Measurements from ENCODE around the gene CYB5B. TPM values are rescaled to one million over a fixed set of nuclear protein-coding genes. Genes with fewer than 3 reads are reported as not detected.

Gene CYB5B
- total RNA-seq, 1 donor from 2014 or later = 27.7 TPM

DNA sequence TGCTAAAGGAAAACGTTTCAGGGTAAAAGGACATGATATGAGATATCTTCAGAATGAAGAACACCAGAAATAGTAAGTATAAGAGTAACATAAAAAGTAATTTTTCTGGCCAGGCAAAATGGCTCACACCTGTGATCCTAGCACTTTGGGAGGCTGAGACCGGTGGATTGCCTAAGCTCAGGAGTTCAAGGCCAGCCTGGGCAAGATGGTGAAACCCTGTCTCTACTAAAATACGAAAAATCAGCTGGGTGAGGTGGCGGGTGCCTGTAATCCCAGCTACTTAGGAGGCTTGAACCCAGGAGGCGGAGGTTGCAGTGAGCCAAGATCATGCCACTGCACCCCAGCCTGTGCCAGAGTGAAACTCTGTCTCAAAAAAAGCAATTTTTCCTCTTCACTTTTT, 84.7 kb downstream of the CYB5B start:
- Histone ChIP-seq H3K27ac (ENCODE audit: low read depth, low read length) (no peak overlapping the region), H3K4me1 (ENCODE audit: control insufficient read depth in 3 of 3, insufficient read depth in 3 of 3, low read length in 3 of 3) (no peaks in the 10 kb centered on the region), H3K9me3 (ENCODE audit: control insufficient read depth in 3 of 3, low read length in 3 of 3) (no peaks in the 10 kb centered on the region), H3K4me3 (ENCODE audit: low read length in 3 of 3) (no peak overlapping the region), H3K9ac (ENCODE audit: low read depth in 1 of 3, low read length in 3 of 3) (no peak overlapping the region), H3K36me3 (ENCODE audit: control insufficient read depth in 3 of 3, insufficient read depth in 3 of 3, low read length in 3 of 3) (no peaks in the 10 kb centered on the region), H3K27me3 (ENCODE audit: control insufficient read depth in 3 of 3, insufficient read depth in 3 of 3, low read length in 3 of 3) (peaks cover 0 to 4% (median 0%) of the 10 kb centered on the region in 3 donors)

- Histone ChIP-seq H3K27ac (ENCODE audit: low read depth, low read length) (no peak overlapping the region), H3K9ac (ENCODE audit: low read depth in 1 of 3, low read length in 3 of 3) (no peak overlapping the region)
Measured at GRCh38 chr16:69511651-69512050, 87.2 kb downstream of the CYB5B start.

GRCh38 chr16:69513180-69513966, 89.0 kb downstream of the CYB5B start:
- H3K4me3 ChIP-seq (ENCODE audit: low read length in 3 of 3) = no peak overlapping the region
- no peak overlapping the region for H3K27ac ChIP-seq (ENCODE audit: low read depth, low read length)
- no peak overlapping the region for H3K9ac ChIP-seq (ENCODE audit: low read depth in 1 of 3, low read length in 3 of 3)
- peaks cover 0 to 2% (median 0%) of the 10 kb centered on the region in 3 donors for H3K27me3 ChIP-seq (ENCODE audit: control insufficient read depth in 3 of 3, insufficient read depth in 3 of 3, low read length in 3 of 3)
- no peaks in the 10 kb centered on the region for H3K36me3 ChIP-seq (ENCODE audit: control insufficient read depth in 3 of 3, insufficient read depth in 3 of 3, low read length in 3 of 3)
- no peaks in the 10 kb centered on the region for H3K4me1 ChIP-seq (ENCODE audit: control insufficient read depth in 3 of 3, insufficient read depth in 3 of 3, low read length in 3 of 3)
- no peaks in the 10 kb centered on the region for H3K9me3 ChIP-seq (ENCODE audit: control insufficient read depth in 3 of 3, low read length in 3 of 3)

More at GRCh38 chr16:69511651-69512050, 87.2 kb downstream of the CYB5B start:
- H3K4me1 ChIP-seq (ENCODE audit: control insufficient read depth in 3 of 3, insufficient read depth in 3 of 3, low read length in 3 of 3) = no peaks in the 10 kb centered on the region
- no peaks in the 10 kb centered on the region for H3K9me3 ChIP-seq (ENCODE audit: control insufficient read depth in 3 of 3, low read length in 3 of 3)
- no peak overlapping the region for H3K4me3 ChIP-seq (ENCODE audit: low read length in 3 of 3)
- no peaks in the 10 kb centered on the region for H3K36me3 ChIP-seq (ENCODE audit: control insufficient read depth in 3 of 3, insufficient read depth in 3 of 3, low read length in 3 of 3)
- peaks cover 0 to 4% (median 0%) of the 10 kb centered on the region in 3 donors for H3K27me3 ChIP-seq (ENCODE audit: control insufficient read depth in 3 of 3, insufficient read depth in 3 of 3, low read length in 3 of 3)

DNA sequence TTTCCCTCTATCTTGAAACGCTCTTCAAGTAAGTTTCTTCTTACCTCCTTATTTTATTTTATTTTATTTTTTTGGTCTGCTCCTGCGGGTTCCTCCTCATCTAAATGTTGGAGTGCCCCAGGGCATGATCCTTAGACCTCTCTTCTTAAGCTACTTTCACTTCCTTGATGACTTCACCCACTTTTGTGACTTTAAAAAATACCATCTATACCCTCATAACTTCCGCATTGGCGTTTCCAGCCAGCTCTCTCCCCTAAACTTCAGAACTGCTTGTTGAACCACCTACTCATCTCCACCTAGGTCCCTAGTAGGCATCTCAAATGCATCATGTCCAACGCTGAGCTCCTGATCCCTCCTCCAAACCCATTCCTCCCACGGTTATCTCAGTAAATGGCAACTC, 89.9 kb downstream of the CYB5B start:
- H3K36me3 ChIP-seq (ENCODE audit: control insufficient read depth in 3 of 3, insufficient read depth in 3 of 3, low read length in 3 of 3) = no peaks in the 10 kb centered on the region
- no peaks in the 10 kb centered on the region for H3K27me3 ChIP-seq (ENCODE audit: control insufficient read depth in 3 of 3, insufficient read depth in 3 of 3, low read length in 3 of 3)
- no peaks in the 10 kb centered on the region for H3K4me1 ChIP-seq (ENCODE audit: control insufficient read depth in 3 of 3, insufficient read depth in 3 of 3, low read length in 3 of 3)
- no peaks in the 10 kb centered on the region for H3K9me3 ChIP-seq (ENCODE audit: control insufficient read depth in 3 of 3, low read length in 3 of 3)
- no peak overlapping the region for H3K4me3 ChIP-seq (ENCODE audit: low read length in 3 of 3)
- no peak overlapping the region for H3K27ac ChIP-seq (ENCODE audit: low read depth, low read length)
- H3K9ac ChIP-seq (ENCODE audit: low read depth in 1 of 3, low read length in 3 of 3) = no peak overlapping the region

Other genes with a start within 250 kb of the CYB5B start
- 24.5 TPM for gene SNTB2, start 237.5 kb upstream of the CYB5B start, total RNA-seq
- 25.6 TPM for gene VPS4A, start 113.3 kb upstream of the CYB5B start, total RNA-seq
- 6.8 TPM for gene PDF, start 94.0 kb upstream of the CYB5B start, total RNA-seq
- 36.0 TPM for gene COG8, start 85.1 kb upstream of the CYB5B start, total RNA-seq
- gene NIP7, start 84.8 kb upstream of the CYB5B start, total RNA-seq = 21.9 TPM
- gene TMED6, start 72.8 kb upstream of the CYB5B start, total RNA-seq = not detected
- 53.2 TPM for gene TERF2, start 38.6 kb upstream of the CYB5B start, total RNA-seq
- 21.4 TPM for gene NFAT5, start 141.3 kb downstream of the CYB5B start, total RNA-seq

Data from skeletal muscle tissue (tissue), 4 donors.